ENCODE measurements around the gene CC2D1A. TPM values are rescaled to one million over a fixed set of nuclear protein-coding genes. Genes with fewer than 3 reads are reported as not detected.
A peak's percentile ranks its signal among the peaks of the same experiment; 100 is the strongest.

The CC2D1A gene
- total RNA-seq (2014; rRNA removed; shearing (Covaris generic)): 20.6 and 22.8 TPM in 2 replicates
- polyA plus RNA-seq (2016; fragmentation: Nextera tagmentation; extraction: Ambion mirVana): 15.8 and 16.9 TPM in 2 replicates

GRCh38 chr19:13905634-13906520 is at the start of gene CC2D1A, which contains the start of gene BRME1:
Gene CC2D1A, plus strand, starts transcription at chr19:13906201. Its CDS starts 241 bp downstream, at chr19:13906442.
Gene BRME1, minus strand, starts transcription at chr19:13906117. Its CDS starts 1,225 bp downstream, at chr19:13904892.
- H3K27me3 ChIP-seq (replicated peaks; ENCODE audit: insufficient read depth): no peaks in the 10 kb centered on the region
- peak within 1 kb of the TSS; percentile 95 for H2AFZ ChIP-seq
- DNase-seq: peak; percentile 93
- no peaks in the 10 kb centered on the region for H3K4me1 ChIP-seq (ENCODE audit: insufficient read depth)
- peaks cover 5% of the 10 kb centered on the region; the same call in 1 of the 2 replicates for H3K36me3 ChIP-seq (ENCODE audit: low read depth)
- no peaks in the 10 kb centered on the region for H4K20me1 ChIP-seq (ENCODE audit: insufficient read depth)
- H3K9me2 ChIP-seq (ENCODE audit: insufficient read depth): no peaks in the 10 kb centered on the region
- in situ Hi-C loops (cut with MboI): no loop called here
- H3K27ac ChIP-seq: no peak within 1 kb of the TSS
- H3F3A ChIP-seq (ENCODE audit: insufficient read depth): no peaks in the 10 kb centered on the region
- WGBS, 2 experiments (ENCODE audit: low coverage in 1 of 2, low lambda C conversion rate in 2 of 2, missing lambda C conversion rate in 2 of 2): 6% methylated on average over 74 to 76 of the region's 86 CpGs
- no peaks in the 10 kb centered on the region; the same call in 1 of the 2 replicates for H3K79me2 ChIP-seq (ENCODE audit: insufficient read depth)
- no peaks in the 10 kb centered on the region for H3K9me3 ChIP-seq (ENCODE audit: low read depth)
- TF ChIP-seq EZH2phosphoT487 (IDR thresholded peaks at IDR 0.05; ENCODE audit: insufficient read depth, low read depth): no peak
- no peak for TF ChIP-seq EZH2 (IDR thresholded peaks at IDR 0.05; ENCODE audit: insufficient read depth, poor library complexity, severe bottlenecking)
- H3K9ac ChIP-seq: peak within 1 kb of the TSS; percentile 75
- peak within 1 kb of the TSS; percentile 76 for H3K4me3 ChIP-seq
- peak within 1 kb of the TSS; percentile 89 for H3K4me2 ChIP-seq (ENCODE audit: unreplicated experiment)

GRCh38 chr19:13856497-13856896 is 49.5 kb upstream of the CC2D1A start:
- in situ Hi-C loops (cut with MboI): no loop called here
- Histone ChIP-seq H4K20me1 (ENCODE audit: insufficient read depth) (no peaks in the 10 kb centered on the region), H3K4me1 (ENCODE audit: insufficient read depth) (peaks cover 29% of the 10 kb centered on the region), H3K36me3 (ENCODE audit: low read depth) (no peaks in the 10 kb centered on the region), H3K4me3 (no peak overlapping the region), H3K27ac (no peak overlapping the region), H3K27me3 (replicated peaks; ENCODE audit: insufficient read depth) (no peaks in the 10 kb centered on the region), H3K9me2 (ENCODE audit: insufficient read depth) (no peaks in the 10 kb centered on the region), H3K9ac (no peak overlapping the region), H3K9me3 (ENCODE audit: low read depth) (no peaks in the 10 kb centered on the region), H3K4me2 (ENCODE audit: unreplicated experiment) (no peak overlapping the region), H3F3A (ENCODE audit: insufficient read depth) (peaks cover 25% of the 10 kb centered on the region), H2AFZ (no peak overlapping the region), H3K79me2 (ENCODE audit: insufficient read depth) (peaks cover 15% of the 10 kb centered on the region)
- DNase-seq: no peak
- no peak for TF ChIP-seq EZH2phosphoT487 (IDR thresholded peaks at IDR 0.05; ENCODE audit: insufficient read depth, low read depth)
- no peak for TF ChIP-seq EZH2 (IDR thresholded peaks at IDR 0.05; ENCODE audit: insufficient read depth, poor library complexity, severe bottlenecking)
- 64 to 82% methylated on average over 2 of the region's 2 CpGs for whole genome bisulfite sequencing, 2 experiments (ENCODE audit: low coverage in 1 of 2, low lambda C conversion rate in 2 of 2, missing lambda C conversion rate in 2 of 2)

- no peak overlapping the region for H3K4me2 ChIP-seq (ENCODE audit: unreplicated experiment)
- TF ChIP-seq EZH2phosphoT487 (IDR thresholded peaks at IDR 0.05; ENCODE audit: insufficient read depth, low read depth): no peak
- no peak for TF ChIP-seq EZH2 (IDR thresholded peaks at IDR 0.05; ENCODE audit: insufficient read depth, poor library complexity, severe bottlenecking)
- H4K20me1 ChIP-seq (ENCODE audit: insufficient read depth): no peaks in the 10 kb centered on the region
- no peak overlapping the region for H3K4me3 ChIP-seq
- peak; percentile 70 for DNase-seq
- no peak overlapping the region for H3K9ac ChIP-seq
- peaks cover 5% of the 10 kb centered on the region; the same call in 1 of the 2 replicates for H3K79me2 ChIP-seq (ENCODE audit: insufficient read depth)
- in situ Hi-C loops (cut with MboI): no loop called here
- peaks cover 8% of the 10 kb centered on the region for H3K4me1 ChIP-seq (ENCODE audit: insufficient read depth)
- H2AFZ ChIP-seq: no peak overlapping the region
- H3K27ac ChIP-seq: no peak overlapping the region
- H3K27me3 ChIP-seq (replicated peaks; ENCODE audit: insufficient read depth): no peaks in the 10 kb centered on the region
- 94 to 100% methylated on average over 3 of the region's 3 CpGs for WGBS, 2 experiments (ENCODE audit: low coverage in 1 of 2, low lambda C conversion rate in 2 of 2, missing lambda C conversion rate in 2 of 2)
- H3K9me3 ChIP-seq (ENCODE audit: low read depth): no peaks in the 10 kb centered on the region
- peaks cover 33% of the 10 kb centered on the region for H3F3A ChIP-seq (ENCODE audit: insufficient read depth)
- H3K36me3 ChIP-seq (ENCODE audit: low read depth): no peaks in the 10 kb centered on the region
- no peaks in the 10 kb centered on the region for H3K9me2 ChIP-seq (ENCODE audit: insufficient read depth)
Observed at GRCh38 chr19:13859361-13859880, 46.6 kb upstream of the CC2D1A start.

GRCh38 chr19:13860679-13861391 is 45.2 kb upstream of the CC2D1A start:
- Histone ChIP-seq H3K4me3 (peak overlapping the region; percentile 71), H3K36me3 (ENCODE audit: low read depth) (no peaks in the 10 kb centered on the region), H3K4me2 (ENCODE audit: unreplicated experiment) (peak overlapping the region; percentile 80), H3K27ac (peak overlapping the region; percentile 97), H3K9me2 (ENCODE audit: insufficient read depth) (no peaks in the 10 kb centered on the region), H4K20me1 (ENCODE audit: insufficient read depth) (no peaks in the 10 kb centered on the region), H3F3A (ENCODE audit: insufficient read depth) (peaks cover 36% of the 10 kb centered on the region), H3K4me1 (ENCODE audit: insufficient read depth) (peaks cover 8% of the 10 kb centered on the region), H3K9me3 (ENCODE audit: low read depth) (no peaks in the 10 kb centered on the region), H3K27me3 (replicated peaks; ENCODE audit: insufficient read depth) (no peaks in the 10 kb centered on the region), H3K79me2 (ENCODE audit: insufficient read depth) (peaks cover 5% of the 10 kb centered on the region; the same call in 1 of the 2 replicates), H2AFZ (peak overlapping the region; percentile 21), H3K9ac (peak overlapping the region; percentile 92)
- TF ChIP-seq EZH2 (IDR thresholded peaks at IDR 0.05; ENCODE audit: insufficient read depth, poor library complexity, severe bottlenecking) (no peak), EZH2phosphoT487 (IDR thresholded peaks at IDR 0.05; ENCODE audit: insufficient read depth, low read depth) (no peak)
- in situ Hi-C loops (cut with MboI): loop anchor here (10.0 kb wide), 1 partner anchor 76 kb away; no protein-coding TSS in a partner anchor
- whole genome bisulfite sequencing, 2 experiments (ENCODE audit: low coverage in 1 of 2, low lambda C conversion rate in 2 of 2, missing lambda C conversion rate in 2 of 2): 48 to 50% methylated on average over 12 to 13 of the region's 13 CpGs
- no peak for DNase-seq
